ENCODE data around the gene ZNF200. TPM values are rescaled to one million over a fixed set of nuclear protein-coding genes. Genes with fewer than 3 reads are reported as not detected.

Gene ZNF200
- polyA plus RNA-seq, 1 donor (not counting 4 experiments of a cell fraction or from before 2014, with no cell fraction given) = 4.3 TPM

- no peaks in the 10 kb centered on the region for H3K9me3 ChIP-seq (ENCODE audit: control insufficient read depth, low read depth, low read length)
- peaks cover 31% of the 10 kb centered on the region for H3K79me2 ChIP-seq (ENCODE audit: control insufficient read depth, insufficient read depth, low read length)
- H3K9me1 ChIP-seq (ENCODE audit: control insufficient read depth, extremely low read depth, insufficient read depth, low read length) = no peaks in the 10 kb centered on the region
- dilution Hi-C loops (cut with MboI; ENCODE audit: extremely low pct_ligation_motif_present, low sequenced_read_pairs) = no loop called here
- no peak overlapping the region for H3K27ac ChIP-seq (ENCODE audit: control insufficient read depth, insufficient read depth, low read length)
- no peaks in the 10 kb centered on the region for H4K20me1 ChIP-seq (ENCODE audit: control insufficient read depth, extremely low read depth, insufficient read depth, low read length)
- H3K27me3 ChIP-seq (ENCODE audit: control insufficient read depth, extremely low read depth, insufficient read depth, low read length) = peaks cover 4% of the 10 kb centered on the region
- no peak overlapping the region for H3K4me2 ChIP-seq (ENCODE audit: control insufficient read depth, extremely low read depth, insufficient read depth, low read depth, low read length)
- FAIRE-seq = no peak
- H3K36me3 ChIP-seq (ENCODE audit: control insufficient read depth in 2 of 2, extremely low read depth in 1 of 2, insufficient read depth in 2 of 2, low read length in 2 of 2) = peaks cover 5 to 7% of the 10 kb centered on the region in 2 experiments
- H3K4me3 ChIP-seq (ENCODE audit: control insufficient read depth in 2 of 3, extremely low read depth in 1 of 3, insufficient read depth in 2 of 3, low read depth in 1 of 3, low read length in 3 of 3) = no peak overlapping the region
- no peak for TF ChIP-seq EZH2 (IDR thresholded peaks at IDR 0.05; ENCODE audit: low read length)
- TF ChIP-seq, protein P1, sequence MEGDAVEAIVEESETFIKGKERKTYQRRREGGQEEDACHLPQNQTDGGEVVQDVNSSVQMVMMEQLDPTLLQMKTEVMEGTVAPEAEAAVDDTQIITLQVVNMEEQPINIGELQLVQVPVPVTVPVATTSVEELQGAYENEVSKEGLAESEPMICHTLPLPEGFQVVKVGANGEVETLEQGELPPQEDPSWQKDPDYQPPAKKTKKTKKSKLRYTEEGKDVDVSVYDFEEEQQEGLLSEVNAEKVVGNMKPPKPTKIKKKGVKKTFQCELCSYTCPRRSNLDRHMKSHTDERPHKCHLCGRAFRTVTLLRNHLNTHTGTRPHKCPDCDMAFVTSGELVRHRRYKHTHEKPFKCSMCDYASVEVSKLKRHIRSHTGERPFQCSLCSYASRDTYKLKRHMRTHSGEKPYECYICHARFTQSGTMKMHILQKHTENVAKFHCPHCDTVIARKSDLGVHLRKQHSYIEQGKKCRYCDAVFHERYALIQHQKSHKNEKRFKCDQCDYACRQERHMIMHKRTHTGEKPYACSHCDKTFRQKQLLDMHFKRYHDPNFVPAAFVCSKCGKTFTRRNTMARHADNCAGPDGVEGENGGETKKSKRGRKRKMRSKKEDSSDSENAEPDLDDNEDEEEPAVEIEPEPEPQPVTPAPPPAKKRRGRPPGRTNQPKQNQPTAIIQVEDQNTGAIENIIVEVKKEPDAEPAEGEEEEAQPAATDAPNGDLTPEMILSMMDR (optimal IDR thresholded peaks at IDR 0.05 in 1 of 3, IDR thresholded peaks at IDR 0.05 in 1 of 3, conservative IDR thresholded peaks at IDR 0.05 in 1 of 3; ENCODE audit: extremely low read depth in 1 of 3, insufficient read depth in 2 of 3, low read length in 3 of 3) = no peak
- peaks cover 15% of the 10 kb centered on the region for H3K4me1 ChIP-seq (ENCODE audit: control insufficient read depth, extremely low read depth, insufficient read depth, low read length)
- H2AFZ ChIP-seq (ENCODE audit: control insufficient read depth, low read length) = no peak overlapping the region
- no peak overlapping the region for H3K9ac ChIP-seq (ENCODE audit: control insufficient read depth, extremely low read depth, insufficient read depth, low read length)
- DNase-seq (ENCODE audit: low read depth, low spot score) = no peak
These were observed 46.4 kb upstream of the ZNF200 start for GRCh38 chr16:3281222-3281820.

GRCh38 chr16:3276679-3277078 lies 41.7 kb upstream of the ZNF200 start:
- Histone ChIP-seq H3K9me3 (ENCODE audit: control insufficient read depth, low read depth, low read length) (no peaks in the 10 kb centered on the region), H3K4me2 (ENCODE audit: control insufficient read depth, extremely low read depth, insufficient read depth, low read depth, low read length) (no peak overlapping the region), H4K20me1 (ENCODE audit: control insufficient read depth, extremely low read depth, insufficient read depth, low read length) (no peaks in the 10 kb centered on the region), H3K4me1 (ENCODE audit: control insufficient read depth, extremely low read depth, insufficient read depth, low read length) (no peaks in the 10 kb centered on the region), H3K27ac (ENCODE audit: control insufficient read depth, insufficient read depth, low read length) (no peak overlapping the region), H3K4me3 (ENCODE audit: control insufficient read depth in 2 of 3, extremely low read depth in 1 of 3, insufficient read depth in 2 of 3, low read depth in 1 of 3, low read length in 3 of 3) (no peak overlapping the region), H3K27me3 (ENCODE audit: control insufficient read depth, extremely low read depth, insufficient read depth, low read length) (peaks cover 5% of the 10 kb centered on the region), H2AFZ (ENCODE audit: control insufficient read depth, low read length) (no peak overlapping the region), H3K36me3 (ENCODE audit: control insufficient read depth in 2 of 2, extremely low read depth in 1 of 2, insufficient read depth in 2 of 2, low read length in 2 of 2) (no peaks in the 10 kb centered on the region), H3K9ac (ENCODE audit: control insufficient read depth, extremely low read depth, insufficient read depth, low read length) (no peak overlapping the region), H3K9me1 (ENCODE audit: control insufficient read depth, extremely low read depth, insufficient read depth, low read length) (no peaks in the 10 kb centered on the region), H3K79me2 (ENCODE audit: control insufficient read depth, insufficient read depth, low read length) (no peaks in the 10 kb centered on the region)
- TF ChIP-seq, protein P1 (optimal IDR thresholded peaks at IDR 0.05 in 1 of 3, IDR thresholded peaks at IDR 0.05 in 1 of 3, conservative IDR thresholded peaks at IDR 0.05 in 1 of 3; ENCODE audit: extremely low read depth in 1 of 3, insufficient read depth in 2 of 3, low read length in 3 of 3) = no peak
- no peak for TF ChIP-seq EZH2 (IDR thresholded peaks at IDR 0.05; ENCODE audit: low read length)
- dilution Hi-C loops (cut with MboI; ENCODE audit: extremely low pct_ligation_motif_present, low sequenced_read_pairs) = no loop called here
- DNase-seq (ENCODE audit: low read depth, low spot score) = no peak
- FAIRE-seq = no peak
